H1 (cell line): ENCODE results near the gene INO80. TPM values are rescaled to one million over a fixed set of nuclear protein-coding genes. Genes with fewer than 3 reads are reported as not detected.

Source experiments
- TAF1 ChIP-seq: IDR thresholded peaks from 2 replicates; pipeline ENCODE4 v1.6.1; 2011; ENCODE audit warnings: mild to moderate bottlenecking, low read depth, low read length
- polyA plus RNA-seq, 7 experiments: library from polyadenylated mRNA; depleted of rRNA in 3 of 7; stranded (reverse) in 5 of 7; unstranded in 2 of 7; fragments of >200 nt in 5 of 7; fragments of 200-250 nt in 2 of 7; gene quantifications; 1 replicate in 5 of 7; 2 replicates in 1 of 7; 4 replicates in 1 of 7; pipeline versions ENCODE4 v1.2.1 to v1.2.3, GENCODE V29; 2011 to 2013; ENCODE audit warnings: missing spikeins in 2 of 7, mixed read lengths in 2 of 7
- total RNA-seq: library from RNA; stranded (reverse); fragmentation: NEBNext Ultra II Directional; extraction: Animal tissue kit (Norgen Biotek cat#: 25700); gene quantifications from 2 replicates; pipeline ENCODE4 v1.2.1, GENCODE V29; 2021

The INO80 gene
- total and polyA plus RNA-seq, 2 of the 8 experiments (the other 6 are each of a cell fraction or from before 2014, with no cell fraction given) = 4.3 to 24.5 TPM

DNA sequence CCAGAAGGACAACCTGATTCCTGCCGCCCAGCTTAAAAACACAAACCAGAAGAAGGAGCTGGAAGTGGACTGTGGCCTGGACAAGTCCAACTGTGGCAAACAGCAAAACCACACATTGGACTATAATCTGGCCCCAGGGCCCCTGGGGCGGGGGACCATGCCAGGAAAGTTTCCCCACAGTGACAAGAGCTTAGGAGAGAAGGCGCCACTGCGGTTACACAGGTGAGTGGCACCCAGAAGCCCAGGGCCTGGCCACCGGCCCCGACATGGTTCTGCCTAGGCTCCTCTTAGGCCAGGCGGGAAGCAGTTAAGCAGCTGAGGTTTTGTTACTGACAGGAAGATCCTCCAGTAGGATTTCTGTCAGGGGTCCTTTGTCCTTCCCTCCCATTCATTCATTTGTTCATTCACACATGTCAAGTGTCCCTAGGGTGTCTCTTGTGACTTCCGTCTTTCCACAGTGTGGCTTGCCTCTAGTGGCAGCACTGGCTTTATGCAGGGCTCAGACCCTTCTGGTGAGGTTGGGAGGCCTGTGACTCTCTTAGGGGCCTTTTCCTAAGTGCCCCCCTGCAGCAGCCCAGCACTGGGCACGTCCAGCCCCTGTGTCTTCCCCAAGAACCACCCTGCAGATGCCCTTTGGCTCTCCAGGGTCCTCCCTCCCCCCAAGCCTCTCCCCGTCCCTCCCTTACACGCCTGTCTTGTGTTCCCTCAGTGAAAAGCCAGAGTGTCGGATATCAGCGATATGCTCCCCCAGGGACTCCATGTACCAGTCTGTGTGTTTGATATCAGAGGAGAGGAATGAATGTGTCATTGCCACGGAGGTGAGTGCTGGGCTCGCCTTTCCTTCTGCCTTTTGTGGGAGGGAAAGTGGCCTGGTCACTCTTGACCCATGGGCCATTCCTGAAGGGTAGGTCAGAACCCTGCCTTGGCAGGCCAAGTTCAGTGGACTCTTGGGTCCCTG lies 179.1 kb downstream of the INO80 start (continued):
- no peak for TF ChIP-seq TAF1
- TF ChIP-seq, all 59 proteins: peak for 1
